Iris pigment epithelial cell (primary cell): ENCODE results near the gene DCUN1D1.

Experiments
- DNase-seq: peaks from one replicate; pipeline ENCODE4 v3.0.0-alpha.2; 2011; ENCODE audit warnings: low read depth

Gene DCUN1D1

DNA sequence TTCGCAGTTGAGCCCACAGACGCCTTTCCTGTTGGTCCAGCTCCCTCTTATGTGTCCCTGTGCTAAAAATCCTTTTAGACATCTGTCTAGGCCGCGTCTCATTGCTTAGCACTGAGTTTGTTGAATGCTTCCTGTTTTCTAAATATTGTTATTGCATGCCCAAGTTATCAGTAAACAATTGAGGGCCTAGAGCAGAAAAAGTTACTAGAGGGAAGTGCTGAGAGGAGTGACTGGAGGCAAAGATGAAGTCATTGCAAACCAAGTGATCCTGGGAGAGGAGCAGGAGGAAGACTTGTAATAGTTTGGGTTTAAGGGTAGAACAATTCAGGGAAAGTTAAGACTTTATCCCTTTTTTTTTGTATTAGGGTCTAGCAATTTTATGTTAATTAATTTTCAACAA is 88.1 kb downstream of the DCUN1D1 start:
- DNase-seq = no peak

DNA sequence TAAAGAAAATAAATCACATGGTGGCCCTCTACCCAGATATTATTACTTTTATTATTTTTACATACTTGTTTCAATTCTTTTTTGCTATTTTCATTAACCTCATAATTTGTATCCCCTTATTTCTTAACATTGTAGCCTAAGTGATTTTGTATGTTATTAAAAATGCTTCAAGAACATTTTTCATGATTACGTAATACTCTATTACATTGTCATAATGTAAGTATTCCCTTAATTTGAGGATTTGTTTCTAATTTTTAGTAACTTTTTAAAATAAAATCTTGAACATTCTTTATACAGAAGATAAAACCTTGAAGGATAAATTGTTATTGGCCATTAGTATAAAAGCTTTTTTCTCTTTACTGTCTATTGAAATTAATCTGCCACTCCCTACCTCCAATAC is 89.0 kb downstream of the DCUN1D1 start:
- no peak for DNase-seq

DNA sequence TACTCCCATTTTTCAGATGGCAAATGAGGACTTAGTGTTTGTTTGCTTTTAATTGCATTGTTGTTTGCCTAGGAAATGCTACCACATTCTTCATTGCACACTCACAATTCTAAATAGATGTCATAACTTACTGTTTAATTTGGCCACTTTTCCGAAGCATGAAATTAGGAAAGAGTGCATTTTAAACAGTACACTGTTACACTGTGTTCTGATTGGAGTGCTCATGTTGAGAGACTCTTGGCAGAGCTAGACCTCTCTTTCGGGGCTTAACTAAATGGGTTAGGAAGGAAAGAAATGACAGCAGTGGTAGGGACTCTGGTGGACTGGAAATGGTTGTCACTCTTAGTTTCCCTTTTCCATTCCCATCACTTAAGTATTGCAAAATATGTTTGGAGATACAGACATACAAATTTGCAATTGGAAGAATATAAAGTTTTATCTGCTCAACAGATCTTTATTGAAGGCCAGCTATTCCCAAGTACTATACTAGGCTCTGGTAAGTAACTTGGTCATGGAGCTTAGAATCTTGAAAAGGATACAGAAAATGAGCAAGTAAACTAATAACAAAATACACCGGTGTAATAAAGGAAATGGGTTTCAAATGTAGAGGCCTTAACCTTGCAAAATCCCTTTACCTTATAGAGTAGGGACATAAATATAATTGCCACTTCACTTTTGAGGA is 90.2 kb downstream of the DCUN1D1 start:
- no peak for DNase-seq
